Right ventricle myocardium superior (tissue), 1 donor: ENCODE data around the gene CLEC7A. TPM values are rescaled to one million over a fixed set of nuclear protein-coding genes. Genes with fewer than 3 reads are reported as not detected.
A peak's percentile ranks its signal among the peaks of the same experiment; 100 is the strongest.

Experiments
- ATAC-seq: fragments of 200-7000 bp; cut with Tn5 transposase; one replicate; pipeline ENCODE4 v1.9.1; 2020; ENCODE audit warnings: mild to moderate bottlenecking; ENCODE audit not compliant: poor library complexity
- DNase-seq: peaks from one replicate; pipeline ENCODE4 v3.0.0-alpha.2; 2020
- intact Hi-C: fragments of 100-400 bp; cut with DNase I; formaldehyde crosslinking; loops from one replicate; pipeline ENCODE4 v1.11.2; 2022
- total RNA-seq: library from RNA; stranded (reverse); fragmentation: NEBNext Ultra II Directional; extraction: Animal tissue kit (Norgen Biotek cat#: 25700); gene quantifications from one replicate; pipeline ENCODE4 v1.2.1, GENCODE V29; 2021
- donor health status: DM: no; HTN: yes; CAD: no; lungs with severe emphysema.

Gene CLEC7A
- total RNA-seq, 1 donor from 2014 or later: 2.3 TPM

GRCh38 chr12:10147714-10148403 is 17.9 kb upstream of the CLEC7A start:
- ATAC-seq: no peak
- intact Hi-C loops: no loop called here
- DNase-seq: no peak

- ATAC-seq (peak; percentile 82), DNase-seq (no peak)
- intact Hi-C loops: loop anchor here (5.0 kb wide), 1 partner anchor 111 kb away; the partner anchor contains the start of gene CLEC9A
These were observed 13.1 kb upstream of the CLEC7A start for GRCh38 chr12:10142976-10143589.

- ATAC-seq (peak; percentile 74), DNase-seq (no peak)
- intact Hi-C loops: loop anchor here (5.0 kb wide), 1 partner anchor 108 kb away; the partner anchor contains the start of gene CLEC9A
These were observed 10.0 kb upstream of the CLEC7A start for GRCh38 chr12:10140001-10140400.

DNA sequence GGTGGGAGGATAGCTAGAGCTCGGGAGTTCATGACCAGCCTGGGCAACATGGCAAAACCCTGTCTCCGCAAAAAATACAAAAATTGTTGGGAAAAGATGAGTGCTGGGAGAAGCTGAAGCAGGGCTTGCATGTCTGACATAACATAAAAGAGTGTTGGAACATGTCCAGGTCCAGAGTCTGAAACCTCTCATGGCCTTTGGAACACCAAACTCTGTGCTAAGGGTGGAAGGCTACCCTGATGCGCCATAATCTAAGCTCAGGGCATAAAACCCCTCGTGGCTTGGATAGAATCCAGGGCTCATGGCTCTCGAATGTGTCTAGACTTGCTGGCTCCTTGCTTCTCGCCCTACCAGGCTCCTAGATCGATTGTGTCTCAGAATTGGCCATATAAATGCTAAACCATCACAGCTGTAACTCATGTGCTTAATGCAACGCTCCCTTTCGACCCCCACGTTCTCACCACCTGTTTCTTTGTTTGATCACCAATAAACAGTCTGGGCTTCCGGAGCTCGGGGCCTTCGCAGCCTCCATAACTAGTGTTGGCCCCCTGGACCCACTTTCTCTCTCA is 6.7 kb upstream of the CLEC7A start:
- ATAC-seq (no peak), DNase-seq (no peak)
- intact Hi-C loops: no loop called here

GRCh38 chr12:10135126-10135525 is 5.1 kb upstream of the CLEC7A start:
- intact Hi-C loops: no loop called here
- ATAC-seq (no peak), DNase-seq (no peak)

GRCh38 chr12:10132850-10133370 is 2.9 kb upstream of the CLEC7A start:
- no peak for ATAC-seq
- intact Hi-C loops: no loop called here
- DNase-seq: no peak

- DNase-seq (no peak), ATAC-seq (peak; percentile 48)
- intact Hi-C loops: no loop called here
These were observed 1.2 kb upstream of the CLEC7A start for GRCh38 chr12:10131111-10131690.

GRCh38 chr12:10128687-10129086 is 1.3 kb downstream of the CLEC7A start:
- intact Hi-C loops: no loop called here
- DNase-seq: no peak

GRCh38 chr12:10126413-10126812 is 3.6 kb downstream of the CLEC7A start:
- no peak for ATAC-seq
- DNase-seq: no peak
- intact Hi-C loops: no loop called here

More at GRCh38 chr12:10128687-10129086, 1.3 kb downstream of the CLEC7A start:
- ATAC-seq: peak; percentile 64

GRCh38 chr12:10122689-10123088 is 7.3 kb downstream of the CLEC7A start:
- intact Hi-C loops: no loop called here
- ATAC-seq: no peak
- no peak for DNase-seq

- ATAC-seq: no peak
- no peak for DNase-seq
- intact Hi-C loops: no loop called here
These were observed 8.7 kb downstream of the CLEC7A start for GRCh38 chr12:10121278-10121677.

DNA sequence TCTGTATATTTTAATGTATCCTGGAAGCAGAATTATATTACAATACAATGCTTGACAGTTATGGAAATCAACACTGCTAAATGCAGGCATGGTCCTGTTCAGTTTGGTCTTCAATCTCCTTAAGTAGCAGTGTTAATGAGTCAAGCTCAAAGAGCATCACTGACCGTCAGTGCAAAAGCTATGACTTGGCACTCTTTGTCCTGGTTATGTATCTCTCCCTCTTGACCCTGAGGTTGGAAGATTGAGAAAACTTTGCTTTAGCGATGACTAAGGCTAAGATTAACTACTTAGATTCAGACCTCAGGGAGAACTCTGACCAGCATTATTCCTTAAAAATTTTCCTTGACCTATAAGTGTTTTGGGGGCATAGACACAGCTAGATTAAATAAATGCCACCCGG is 10.9 kb downstream of the CLEC7A start:
- intact Hi-C loops: no loop called here
- DNase-seq (no peak), ATAC-seq (no peak)

GRCh38 chr12:10115890-10116289 is 14.1 kb downstream of the CLEC7A start:
- no peak for ATAC-seq
- no peak for DNase-seq
- intact Hi-C loops: no loop called here

GRCh38 chr12:10115311-10115710 is 14.7 kb downstream of the CLEC7A start:
- intact Hi-C loops: no loop called here
- no peak for DNase-seq
- no peak for ATAC-seq

- DNase-seq (no peak), ATAC-seq (no peak)
- intact Hi-C loops: no loop called here
These were observed 16.1 kb downstream of the CLEC7A start for GRCh38 chr12:10113920-10114319.

DNA sequence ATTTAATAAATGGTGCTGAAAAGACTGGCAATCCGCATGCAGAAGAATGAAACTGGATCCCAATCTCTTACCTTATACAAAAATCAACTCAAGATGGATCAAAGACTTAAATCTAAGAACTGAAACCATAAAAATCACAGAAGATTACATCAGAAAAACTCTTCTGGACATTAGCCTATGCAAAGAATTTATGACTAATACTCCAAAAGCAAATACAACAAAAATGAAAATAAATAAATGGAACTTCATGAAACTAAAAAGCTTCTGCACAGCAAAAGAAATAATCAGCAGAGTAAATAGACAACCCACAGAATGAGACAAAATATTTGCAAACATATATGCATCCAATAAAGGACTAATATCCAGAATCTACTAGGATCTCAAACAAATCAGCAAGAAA is 16.9 kb downstream of the CLEC7A start:
- no peak for DNase-seq
- no peak for ATAC-seq
- intact Hi-C loops: no loop called here

GRCh38 chr12:10111451-10111850 is 18.5 kb downstream of the CLEC7A start:
- no peak for DNase-seq

DNA sequence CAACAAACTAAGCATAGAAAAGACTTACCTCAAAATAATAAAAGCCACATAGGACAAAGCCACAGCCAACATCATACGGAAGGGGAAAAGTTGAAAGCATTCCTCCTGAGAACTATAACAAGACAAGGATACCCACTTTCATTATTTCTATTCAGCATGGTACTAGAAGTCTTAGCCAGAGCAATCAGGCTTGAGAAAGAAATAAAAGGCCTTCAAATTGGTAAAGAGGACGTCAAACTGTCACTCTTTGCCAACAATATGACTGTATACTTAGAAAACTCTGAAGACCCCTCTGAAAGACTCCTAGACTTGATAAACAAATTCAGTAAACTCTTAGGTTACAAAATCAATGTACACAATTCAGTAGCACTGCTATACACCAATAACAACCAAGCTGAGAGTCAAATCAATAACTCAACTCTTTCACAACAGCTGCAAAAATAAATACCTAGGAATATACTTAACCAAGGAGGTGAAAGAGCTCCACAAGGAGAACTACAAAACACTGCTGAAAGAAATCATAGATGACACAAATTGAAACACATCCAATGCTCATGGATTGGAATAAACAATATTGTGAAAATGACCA is 19.6 kb downstream of the CLEC7A start:
- ATAC-seq: no peak
- DNase-seq: no peak

More at GRCh38 chr12:10111451-10111850, 18.5 kb downstream of the CLEC7A start:
- no peak for ATAC-seq
- intact Hi-C loops: no loop called here

GRCh38 chr12:10102322-10102721 is 27.7 kb downstream of the CLEC7A start:
- intact Hi-C loops: no loop called here
- no peak for DNase-seq
- peak; percentile 31 for ATAC-seq

More for the DNA sequence above, 19.6 kb downstream of the CLEC7A start:
- intact Hi-C loops: no loop called here
